GM18858 (cell line): ENCODE results near the gene PRKAG2.
"Not testable (repeated sequence)": the region's sequence is repeated elsewhere in the genome, so short reads cannot be mapped to it uniquely, and the experiment has no call there.

Experiments
- ATAC-seq: cut with Tn5 transposase; IDR thresholded peaks from one replicate; pipeline ENCODE4 v1.9.1; 2021; ENCODE audit not compliant: unreplicated experiment

Gene PRKAG2

GRCh38 chr7:151600331-151600730 lies 276.6 kb downstream of the PRKAG2 start:
- ATAC-seq = no peak

- ATAC-seq = no peak
Observed at GRCh38 chr7:151599401-151600227, 277.3 kb downstream of the PRKAG2 start.

GRCh38 chr7:151597541-151598444 lies 279.1 kb downstream of the PRKAG2 start:
- ATAC-seq = no peak

GRCh38 chr7:151595702-151596350 lies 281.1 kb downstream of the PRKAG2 start:
- ATAC-seq = no peak

- ATAC-seq = no peak
Observed at GRCh38 chr7:151592868-151593486, 283.9 kb downstream of the PRKAG2 start.

GRCh38 chr7:151592330-151592729 lies 284.6 kb downstream of the PRKAG2 start:
- ATAC-seq = no peak

GRCh38 chr7:151591866-151592265 lies 285.0 kb downstream of the PRKAG2 start:
- ATAC-seq = no peak

- no peak for ATAC-seq
Observed at GRCh38 chr7:151590850-151591771, 285.8 kb downstream of the PRKAG2 start.

GRCh38 chr7:151590071-151590849 lies 286.7 kb downstream of the PRKAG2 start:
- no peak for ATAC-seq

GRCh38 chr7:151588982-151589381 lies 287.9 kb downstream of the PRKAG2 start:
- ATAC-seq = no peak

GRCh38 chr7:151586531-151587260 lies 290.2 kb downstream of the PRKAG2 start:
- no peak for ATAC-seq

GRCh38 chr7:151585744-151586393 lies 291.0 kb downstream of the PRKAG2 start:
- no peak for ATAC-seq

GRCh38 chr7:151581741-151582140 lies 295.2 kb downstream of the PRKAG2 start:
- ATAC-seq = no peak

- no peak for ATAC-seq
Observed at GRCh38 chr7:151579644-151580043, 297.3 kb downstream of the PRKAG2 start.

- ATAC-seq = no peak
Observed at GRCh38 chr7:151575410-151575809, 301.5 kb downstream of the PRKAG2 start.

- not testable (repeated sequence) for ATAC-seq
Observed at GRCh38 chr7:151573046-151573445, 303.9 kb downstream of the PRKAG2 start.

GRCh38 chr7:151572136-151572535 lies 304.8 kb downstream of the PRKAG2 start:
- ATAC-seq = no peak

GRCh38 chr7:151571471-151571870 lies 305.4 kb downstream of the PRKAG2 start:
- ATAC-seq = no peak
